Activated CD4-positive, alpha-beta T cell treated with anti-CD3 and anti-CD28 coated beads, Interleukin-2, amount 50 U/mL, for 24 hours (primary cell): ENCODE measurements around the gene DRAM1.
A peak's percentile ranks its signal among the peaks of the same experiment; 100 is the strongest.
"Not testable (repeated sequence)": the region's sequence is repeated elsewhere in the genome, so short reads cannot be mapped to it uniquely, and the experiment has no call there.

Experiments
- DNase-seq, 2 donors: peaks; one replicate each; pipeline ENCODE4 v3.0.0-alpha.2; 2020; ENCODE audit warnings: low read depth in 1 of 2, low spot score in 1 of 2

Gene DRAM1

GRCh38 chr12:101876861-101877805, at the start of gene DRAM1:
TSS of gene DRAM1 (plus strand) at chr12:101877580. CDS start at chr12:101877790, 210 bp downstream.
- peak; percentile 40 to 44 for DNase-seq

- no peak for DNase-seq
Observed at GRCh38 chr12:101828463-101829196, 48.8 kb upstream of the DRAM1 start.

- peak in 1 of 2 donors; percentile 5 for DNase-seq
Observed at GRCh38 chr12:101829639-101830366, 47.6 kb upstream of the DRAM1 start.

GRCh38 chr12:101830367-101831325, 46.7 kb upstream of the DRAM1 start, which contains the start of gene GNPTAB:
TSS of gene GNPTAB (minus strand) at chr12:101830959. CDS start at chr12:101830675, 284 bp downstream.
- DNase-seq, result peak; percentile 91 to 93

GRCh38 chr12:101832030-101832429, 45.4 kb upstream of the DRAM1 start:
- no peak for DNase-seq

- DNase-seq, result no peak
Observed at GRCh38 chr12:101838628-101839323, 38.6 kb upstream of the DRAM1 start.

GRCh38 chr12:101839324-101840283, 37.8 kb upstream of the DRAM1 start:
- DNase-seq, result peak; percentile 24 to 67

GRCh38 chr12:101841069-101841468, 36.3 kb upstream of the DRAM1 start:
- no peak for DNase-seq

- no peak for DNase-seq
Observed at GRCh38 chr12:101845137-101845711, 32.2 kb upstream of the DRAM1 start.

GRCh38 chr12:101847325-101847724, 30.1 kb upstream of the DRAM1 start:
- no peak for DNase-seq

- DNase-seq, result no peak
Observed at GRCh38 chr12:101850199-101850598, 27.2 kb upstream of the DRAM1 start.

- no peak for DNase-seq
Observed at GRCh38 chr12:101852998-101853397, 24.4 kb upstream of the DRAM1 start.

- DNase-seq, result no peak
Observed at GRCh38 chr12:101854747-101855146, 22.6 kb upstream of the DRAM1 start.

GRCh38 chr12:101855364-101855884, 22.0 kb upstream of the DRAM1 start:
- no peak for DNase-seq

GRCh38 chr12:101855976-101856375, 21.4 kb upstream of the DRAM1 start:
- no peak for DNase-seq

- DNase-seq, result not testable (repeated sequence)
Observed at GRCh38 chr12:101856614-101857013, 20.8 kb upstream of the DRAM1 start.

GRCh38 chr12:101857043-101857558, 20.3 kb upstream of the DRAM1 start:
- DNase-seq, result no peak
